Upper lobe of left lung (tissue), 6 donors: ENCODE data around the gene MYADML2. TPM values are rescaled to one million over a fixed set of nuclear protein-coding genes. Genes with fewer than 3 reads are reported as not detected.
A peak's percentile ranks its signal among the peaks of the same experiment; 100 is the strongest.

Experiments used
- ATAC-seq, 2 donors: fragments of 200-7000 bp; cut with Tn5 transposase; one replicate each; pipeline ENCODE4 v1.9.1; 2022; ENCODE audit warnings: mild to moderate bottlenecking in 2 of 2, moderate library complexity in 2 of 2; ENCODE audit not compliant: low FRiP score in 2 of 2
- DNase-seq, 2 donors: peaks; one replicate each; pipeline ENCODE4 v3.0.0-alpha.2; 2019 to 2020
- H3K27ac ChIP-seq, 4 donors: fragments of 200-600 bp; sonication (generic); one replicate each; pipeline ENCODE4 v1.5.1; 2016 to 2019
- H3K27me3 ChIP-seq, 4 donors: fragments of 200-600 bp; sonication (generic); one replicate each; pipeline ENCODE4 v1.5.1; 2017 to 2019
- H3K36me3 ChIP-seq, 4 donors: fragments of 200-600 bp; sonication (generic); one replicate each; pipeline ENCODE4 v1.5.1; 2016 to 2019
- H3K4me1 ChIP-seq, 4 donors: fragments of 200-600 bp; sonication (generic); one replicate each; pipeline ENCODE4 v1.5.1; 2018 to 2019
- H3K4me3 ChIP-seq, 4 donors: fragments of 200-600 bp; sonication (generic); one replicate each; pipeline ENCODE4 v1.5.1; 2017 to 2019; ENCODE audit warnings: mild to moderate bottlenecking in 2 of 4, moderate library complexity in 1 of 4
- H3K9me3 ChIP-seq, 4 donors: fragments of 200-600 bp; sonication (generic); one replicate each; pipeline ENCODE4 v1.5.1; 2018 to 2019
- EP300 ChIP-seq, 4 donors: sonication (generic); formaldehyde crosslinking; IDR thresholded peaks; one replicate each; pipeline ENCODE4 v1.5.1; 2017; ENCODE audit warnings: antibody characterized with exemption in 4 of 4, control low read depth in 2 of 4
- POLR2A ChIP-seq, 4 donors: fragments of 450-650 bp; IDR thresholded peaks; one replicate each; pipeline ENCODE4 v1.5.1; 2016 to 2017; ENCODE audit warnings: antibody characterized with exemption in 4 of 4, mild to moderate bottlenecking in 2 of 4
- POLR2AphosphoS5 ChIP-seq, 2 donors: sonication (generic); formaldehyde crosslinking; IDR thresholded peaks; one replicate each; pipeline ENCODE4 v1.5.1; 2017; ENCODE audit warnings: antibody characterized with exemption in 2 of 2
- WGBS, 2 donors: methylation state at CpG; one replicate each; pipeline ENCODE4 v1.1.5; 2017 to 2018; 5-methylcytosine and 5-hydroxymethylcytosine counted together
- total RNA-seq, 6 donors: library from RNA; depleted of rRNA in 4 of 6; stranded (reverse); fragments of >200 nt in 4 of 6; gene quantifications; one replicate each; pipeline versions ENCODE4 v1.1.0 to v1.2.1, GENCODE V29; 2016 to 2021
- TF ChIP-seq, protein P1 (sequence below), 6 experiments: fragments of 450-650 bp in 4 of 6; fragments of 200-600 bp in 2 of 6; sonication (generic) in 2 of 6; IDR thresholded peaks; one replicate each; pipeline ENCODE4 v1.5.1; 2016 to 2019; ENCODE audit warnings: antibody characterized with exemption in 6 of 6
- donor health status: DM: no; HTN: no; CAD: no; lungs with moderate emphysema.
- donor health status: DM: no; HTN: yes; CAD: no; lungs with severe emphysema.

MYADML2 gene
- total RNA-seq, 6 donors from 2014 or later: not detected

DNA sequence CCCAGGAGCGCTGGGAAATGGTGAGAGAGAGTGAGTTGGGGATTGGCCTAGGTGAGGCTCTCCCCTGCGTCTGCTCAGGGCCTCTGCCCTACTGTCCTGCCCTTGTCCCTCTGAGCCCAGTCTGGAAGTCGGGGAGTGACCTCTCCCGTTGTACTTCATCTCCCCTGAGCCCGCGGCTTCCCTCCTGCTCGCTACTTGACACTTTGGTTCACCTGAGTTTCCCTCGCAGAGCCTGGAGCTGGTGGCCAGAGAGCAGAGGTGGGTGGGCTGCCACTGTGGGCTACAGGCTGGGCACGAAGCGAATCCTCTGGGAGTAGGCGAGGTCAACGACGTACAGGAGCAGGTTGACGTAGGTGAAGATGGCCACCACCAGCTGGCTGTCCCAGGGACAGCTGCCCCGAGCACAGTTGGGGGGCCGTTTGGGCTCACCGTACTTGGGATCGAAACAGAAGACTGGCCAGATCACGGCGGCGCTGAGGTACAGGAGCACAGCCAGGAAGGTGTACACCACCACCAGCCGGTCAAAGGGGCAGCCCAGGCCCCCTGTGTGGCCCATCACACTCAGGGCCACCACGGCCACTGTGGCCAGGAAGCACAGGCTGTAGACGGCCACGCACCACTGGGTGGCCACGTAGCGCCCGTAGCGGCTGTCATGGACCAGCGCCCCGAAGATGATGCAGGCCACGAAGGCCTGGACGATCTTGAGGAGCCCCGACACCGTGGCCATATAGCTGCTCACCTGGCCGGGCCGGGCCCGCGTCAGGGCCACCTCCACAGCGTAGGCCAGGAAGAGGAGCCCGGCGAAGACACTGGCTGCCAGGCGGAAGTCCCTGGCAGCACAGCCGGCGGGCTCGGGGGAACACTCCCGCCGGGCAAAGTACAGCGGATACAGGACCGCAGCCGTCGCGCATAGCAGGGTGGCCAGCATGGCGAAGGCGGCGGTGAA, 6.2 kb downstream of the MYADML2 start:
- no peak overlapping the region for H3K4me3 ChIP-seq
- peak in 1 of 2 donors; percentile 80 for DNase-seq
- TF ChIP-seq POLR2AphosphoS5 (IDR thresholded peaks at IDR 0.05): no peak
- TF ChIP-seq, protein P1, sequence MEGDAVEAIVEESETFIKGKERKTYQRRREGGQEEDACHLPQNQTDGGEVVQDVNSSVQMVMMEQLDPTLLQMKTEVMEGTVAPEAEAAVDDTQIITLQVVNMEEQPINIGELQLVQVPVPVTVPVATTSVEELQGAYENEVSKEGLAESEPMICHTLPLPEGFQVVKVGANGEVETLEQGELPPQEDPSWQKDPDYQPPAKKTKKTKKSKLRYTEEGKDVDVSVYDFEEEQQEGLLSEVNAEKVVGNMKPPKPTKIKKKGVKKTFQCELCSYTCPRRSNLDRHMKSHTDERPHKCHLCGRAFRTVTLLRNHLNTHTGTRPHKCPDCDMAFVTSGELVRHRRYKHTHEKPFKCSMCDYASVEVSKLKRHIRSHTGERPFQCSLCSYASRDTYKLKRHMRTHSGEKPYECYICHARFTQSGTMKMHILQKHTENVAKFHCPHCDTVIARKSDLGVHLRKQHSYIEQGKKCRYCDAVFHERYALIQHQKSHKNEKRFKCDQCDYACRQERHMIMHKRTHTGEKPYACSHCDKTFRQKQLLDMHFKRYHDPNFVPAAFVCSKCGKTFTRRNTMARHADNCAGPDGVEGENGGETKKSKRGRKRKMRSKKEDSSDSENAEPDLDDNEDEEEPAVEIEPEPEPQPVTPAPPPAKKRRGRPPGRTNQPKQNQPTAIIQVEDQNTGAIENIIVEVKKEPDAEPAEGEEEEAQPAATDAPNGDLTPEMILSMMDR (IDR thresholded peaks at IDR 0.05): no peak
- TF ChIP-seq POLR2A (IDR thresholded peaks at IDR 0.05): no peak
- TF ChIP-seq EP300 (IDR thresholded peaks at IDR 0.05): no peak
- H3K36me3 ChIP-seq: no peaks in the 10 kb centered on the region
- peaks cover 14 to 36% (median 14%) of the 10 kb centered on the region in 4 donors for H3K4me1 ChIP-seq
- no peak for ATAC-seq
- no peak overlapping the region for H3K27ac ChIP-seq
- peaks cover 0 to 3% (median 0%) of the 10 kb centered on the region in 4 donors for H3K27me3 ChIP-seq
- H3K9me3 ChIP-seq: no peaks in the 10 kb centered on the region
- WGBS, 2 donors: 91 to 94% methylated on average over 32 to 50 of the region's 56 CpGs

DNA sequence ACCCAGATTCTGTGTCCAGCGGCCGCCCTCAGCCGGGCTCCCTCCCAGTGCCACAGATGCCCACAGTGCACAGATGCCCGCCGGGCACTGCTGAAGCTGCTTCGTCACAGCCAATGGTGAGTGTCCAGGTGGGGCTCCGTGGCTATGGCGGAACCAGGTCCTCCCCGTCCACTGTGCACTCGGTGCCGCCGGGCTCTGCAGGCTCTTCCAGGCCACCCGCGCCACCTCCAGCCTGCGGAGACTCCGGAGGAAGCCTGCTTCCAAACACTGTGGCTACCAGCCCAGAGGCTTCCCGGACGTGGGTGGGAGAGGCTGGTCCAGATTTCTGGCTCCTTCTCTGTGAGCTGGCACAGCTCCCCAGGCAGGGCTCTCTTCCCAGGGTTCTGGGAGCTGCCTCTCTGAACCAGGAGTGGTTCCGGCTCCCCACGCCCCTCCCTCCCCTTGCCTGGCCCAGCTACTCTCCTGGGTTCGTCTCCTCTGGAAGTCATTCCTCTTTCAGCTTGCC, 7.1 kb downstream of the MYADML2 start:
- 47 to 71% methylated on average over 9 to 13 of the region's 21 CpGs for WGBS, 2 donors
- Histone ChIP-seq H3K4me3 (no peak overlapping the region), H3K27ac (no peak overlapping the region), H3K36me3 (no peaks in the 10 kb centered on the region), H3K4me1 (peaks cover 14 to 36% (median 14%) of the 10 kb centered on the region in 4 donors), H3K27me3 (peaks cover 0 to 3% (median 0%) of the 10 kb centered on the region in 4 donors), H3K9me3 (no peaks in the 10 kb centered on the region)
- peak in 1 of 2 donors; percentile 77 for DNase-seq
- TF ChIP-seq POLR2AphosphoS5 (IDR thresholded peaks at IDR 0.05) (no peak), EP300 (IDR thresholded peaks at IDR 0.05) (no peak), POLR2A (IDR thresholded peaks at IDR 0.05) (no peak)
- TF ChIP-seq, protein P1 (IDR thresholded peaks at IDR 0.05): no peak
- ATAC-seq: peak in 1 of 2 donors; percentile 28

DNA sequence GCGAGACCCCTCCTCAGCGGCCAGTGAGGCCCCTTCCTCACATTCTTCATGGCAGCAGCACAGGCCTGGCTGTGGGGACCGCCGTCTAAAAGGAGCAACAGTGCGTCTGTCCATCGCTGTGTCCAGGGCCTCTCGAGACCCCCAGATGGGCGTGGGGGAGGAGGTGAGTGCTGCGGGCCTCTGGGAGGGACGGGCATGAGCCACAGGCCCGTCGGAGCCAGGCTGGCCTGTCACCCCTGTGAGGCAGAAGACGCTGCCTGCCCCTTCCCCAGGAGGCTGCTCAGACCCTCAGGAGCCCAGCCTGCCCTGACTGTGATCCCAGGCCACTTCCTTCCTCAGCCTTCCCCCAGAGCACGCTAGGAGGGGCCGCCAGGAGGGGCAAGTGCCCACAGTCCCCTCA, 7.8 kb downstream of the MYADML2 start:
- Histone ChIP-seq H3K27me3 (peaks cover 0 to 3% (median 0%) of the 10 kb centered on the region in 4 donors), H3K9me3 (no peaks in the 10 kb centered on the region), H3K27ac (no peak overlapping the region), H3K4me1 (peaks cover 14 to 36% (median 14%) of the 10 kb centered on the region in 4 donors), H3K4me3 (no peak overlapping the region), H3K36me3 (no peaks in the 10 kb centered on the region)
- TF ChIP-seq EP300 (IDR thresholded peaks at IDR 0.05) (no peak), POLR2A (IDR thresholded peaks at IDR 0.05) (no peak), POLR2AphosphoS5 (IDR thresholded peaks at IDR 0.05) (no peak)
- TF ChIP-seq, protein P1 (IDR thresholded peaks at IDR 0.05): no peak
- 63% methylated on average over 15 of the region's 15 CpGs; no CpG with 5 or more reads in 1 of the 2 donors for WGBS, 2 donors
- ATAC-seq: no peak
- peak in 1 of 2 donors; percentile 52 for DNase-seq

DNA sequence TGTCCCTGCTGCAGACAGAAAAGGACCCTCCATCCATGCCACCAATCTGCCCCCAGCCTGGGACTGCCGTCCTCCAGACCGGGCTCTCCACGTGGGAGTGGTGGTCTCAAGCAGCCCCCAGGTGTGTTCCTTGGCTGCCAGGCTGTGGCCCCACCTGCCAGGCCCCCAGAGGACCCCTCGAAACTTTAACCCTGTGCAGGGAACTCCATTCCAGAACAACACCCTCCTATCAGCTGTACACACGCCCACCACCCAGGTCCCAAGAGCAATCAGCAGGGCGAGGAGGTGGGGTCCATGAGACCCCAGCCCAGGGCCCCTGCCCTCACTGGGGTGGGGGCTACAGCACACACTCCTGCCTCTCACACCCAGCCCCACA, 11.3 kb downstream of the MYADML2 start:
- WGBS, 2 donors: 88% methylated on average over 5 of the region's 6 CpGs; no CpG with 5 or more reads in 1 of the 2 donors
- Histone ChIP-seq H3K27ac (no peak overlapping the region), H3K36me3 (no peaks in the 10 kb centered on the region), H3K4me3 (no peak overlapping the region), H3K27me3 (peaks cover 0 to 3% (median 0%) of the 10 kb centered on the region in 4 donors), H3K9me3 (no peaks in the 10 kb centered on the region), H3K4me1 (peaks cover 14 to 46% (median 24%) of the 10 kb centered on the region in 4 donors)
- ATAC-seq (no peak), DNase-seq (peak in 1 of 2 donors; percentile 52)
- TF ChIP-seq EP300 (IDR thresholded peaks at IDR 0.05): no peak
- no peak for TF ChIP-seq POLR2AphosphoS5 (IDR thresholded peaks at IDR 0.05)
- TF ChIP-seq, protein P1 (IDR thresholded peaks at IDR 0.05): no peak
- TF ChIP-seq POLR2A (IDR thresholded peaks at IDR 0.05): no peak
